H1 (cell line): ENCODE results near the gene GABRG3. TPM values are rescaled to one million over a fixed set of nuclear protein-coding genes. Genes with fewer than 3 reads are reported as not detected.

ENCODE experiments used
- CTCF ChIA-PET: fragments of 300-600 bp; sonication (Branson Sonifier 250); formaldehyde crosslinking; loops from one replicate; lab custom pipeline; 2021; ENCODE audit not compliant: partially characterized antibody; lab: Charles Lee
- POLR2A ChIA-PET: fragments of 300-600 bp; sonication (Branson Sonifier 250); formaldehyde crosslinking; loops from one replicate; lab custom pipeline; 2021; ENCODE audit warnings: inconsistent platforms; ENCODE audit not compliant: partially characterized antibody; lab: Charles Lee
- DNase-seq, 2 experiments: peaks; one replicate each; pipeline versions ENCODE4 v3.0.0 to v3.0.0-alpha.2; 2010 to 2022; ENCODE audit warnings: low spot score in 2 of 2, low read depth in 1 of 2, mixed read lengths in 1 of 2
- FAIRE-seq: peaks from 2 replicates; lab custom pipeline; 2011; peaks lifted over from hg19 to GRCh38; lab: Jason Lieb, UNC
- H2AFZ ChIP-seq: 2 replicates; pipeline ENCODE4 v1.8.1; 2012; ENCODE audit warnings: low read length, inconsistent platforms
- H2AK5ac ChIP-seq: 2 replicates; pipeline ENCODE4 v1.6.1; 2013; ENCODE audit warnings: low read depth, low read length
- H2BK120ac ChIP-seq: replicated peaks from 2 replicates; pipeline ENCODE3; 2013; ENCODE audit warnings: low read depth, low read length, inconsistent platforms
- H2BK12ac ChIP-seq: 2 replicates; pipeline ENCODE4 v1.6.1; 2013; ENCODE audit warnings: low read depth, low read length
- H2BK15ac ChIP-seq: 2 replicates; pipeline ENCODE4 v1.6.1; 2013; ENCODE audit warnings: low read length
- H2BK20ac ChIP-seq: 2 replicates; pipeline ENCODE4 v1.6.1; 2013; ENCODE audit warnings: low read length
- H2BK5ac ChIP-seq: 2 replicates; pipeline ENCODE4 v1.6.1; 2013; ENCODE audit warnings: low read depth, low read length
- H3K14ac ChIP-seq: 2 replicates; pipeline ENCODE4 v1.6.1; 2013; ENCODE audit warnings: inconsistent platforms; ENCODE audit not compliant: insufficient read length
- H3K18ac ChIP-seq: 2 replicates; pipeline ENCODE4 v1.6.1; 2013; ENCODE audit warnings: low read length; ENCODE audit errors: extremely low read depth
- H3K23ac ChIP-seq: 2 replicates; pipeline ENCODE4 v1.6.1; 2013; ENCODE audit warnings: inconsistent platforms; ENCODE audit not compliant: insufficient read length
- H3K23me2 ChIP-seq: 2 replicates; pipeline ENCODE4 v1.6.1; 2013; ENCODE audit warnings: low read depth, low read length
- H3K27ac ChIP-seq: 2 replicates; pipeline ENCODE4 v1.6.1; 2011; ENCODE audit warnings: low read depth, low read length, inconsistent platforms
- H3K27me3 ChIP-seq, 4 experiments: replicated peaks in 1 of 4; 1 replicate in 1 of 4; 2 replicates in 3 of 4; pipeline versions ENCODE4 v1.6.1 to v1.8.1; 2011 to 2013; ENCODE audit warnings: low read length in 3 of 4, mild to moderate bottlenecking in 3 of 4, inconsistent platforms in 2 of 4, mixed read lengths in 2 of 4, moderate library complexity in 1 of 4; ENCODE audit not compliant: control insufficient read depth in 3 of 4, insufficient read depth in 3 of 4; ENCODE audit errors: extremely low read depth in 1 of 4
- H3K36me3 ChIP-seq, 4 experiments: 2 replicates each; pipeline versions ENCODE4 v1.6.1 to v1.8.1; 2011 to 2013; ENCODE audit warnings: mild to moderate bottlenecking in 4 of 4, low read length in 3 of 4, moderate library complexity in 2 of 4, control low read depth in 1 of 4, inconsistent platforms in 1 of 4; ENCODE audit not compliant: insufficient read depth in 4 of 4, control insufficient read depth in 2 of 4
- H3K4ac ChIP-seq: replicated peaks from 2 replicates; pipeline ENCODE3; 2013; ENCODE audit warnings: low read length, low read depth, mixed read lengths, inconsistent platforms; ENCODE audit not compliant: insufficient read length
- H3K4me1 ChIP-seq, 4 experiments: replicated peaks in 1 of 4; 1 replicate in 1 of 4; 2 replicates in 3 of 4; pipeline versions ENCODE4 v1.6.1 to v1.8.1; 2011 to 2013; ENCODE audit warnings: low read length in 3 of 4, inconsistent platforms in 2 of 4, mixed read lengths in 1 of 4; ENCODE audit not compliant: insufficient read depth in 4 of 4, control insufficient read depth in 3 of 4
- H3K4me2 ChIP-seq, 2 experiments: 2 replicates each; pipeline versions ENCODE4 v1.6.1 to v1.8.1; 2011 to 2013; ENCODE audit warnings: low read depth in 2 of 2, low read length in 2 of 2, control low read depth in 1 of 2, inconsistent platforms in 1 of 2, mild to moderate bottlenecking in 1 of 2; ENCODE audit not compliant: insufficient read depth in 1 of 2
- H3K4me3 ChIP-seq, 4 experiments: fragments of 200-600, 300-600 bp in 1 of 4; sonication (generic), shearing (Covaris generic), sonication (Bioruptor Twin) in 1 of 4; 2 replicates each; pipeline versions ENCODE4 v1.5.1 to v1.8.1; 2011 to 2016; ENCODE audit warnings: low read length in 4 of 4, low read depth in 3 of 4, control low read depth in 2 of 4, inconsistent platforms in 2 of 4, mild to moderate bottlenecking in 2 of 4, mixed read lengths in 1 of 4, moderate library complexity in 1 of 4; ENCODE audit not compliant: insufficient read depth in 2 of 4; ENCODE audit errors: extremely low read depth in 1 of 4
- H3K56ac ChIP-seq: replicated peaks from 2 replicates; pipeline ENCODE3; 2013; ENCODE audit warnings: low read depth, mild to moderate bottlenecking, mixed read lengths, low read length, inconsistent platforms; ENCODE audit not compliant: insufficient read length
- H3K79me1 ChIP-seq: 2 replicates; pipeline ENCODE4 v1.6.1; 2013; ENCODE audit warnings: low read depth, low read length, control low read depth
- H3K79me2 ChIP-seq, 2 experiments: 2 replicates each; pipeline versions ENCODE4 v1.6.1 to v1.8.1; 2012 to 2013; ENCODE audit warnings: low read length in 2 of 2, mild to moderate bottlenecking in 2 of 2, inconsistent platforms in 1 of 2; ENCODE audit not compliant: insufficient read depth in 2 of 2, control insufficient read depth in 1 of 2
- H3K9ac ChIP-seq, 4 experiments: replicated peaks in 1 of 4; 1 replicate in 1 of 4; 2 replicates in 3 of 4; pipeline versions ENCODE4 v1.6.1 to v1.8.1; 2011 to 2013; ENCODE audit warnings: low read depth in 3 of 4, low read length in 3 of 4, control low read depth in 2 of 4, mild to moderate bottlenecking in 2 of 4, moderate library complexity in 2 of 4, inconsistent platforms in 1 of 4; ENCODE audit errors: extremely low read depth in 1 of 4
- H3K9me3 ChIP-seq, 2 experiments: 2 replicates each; pipeline versions ENCODE4 v1.6.1 to v1.8.1; 2012 to 2013; ENCODE audit warnings: mild to moderate bottlenecking in 2 of 2, moderate library complexity in 2 of 2, control low read depth in 1 of 2, inconsistent platforms in 1 of 2, low read depth in 1 of 2, low read length in 1 of 2, mixed read lengths in 1 of 2; ENCODE audit not compliant: insufficient read depth in 2 of 2
- H4K20me1 ChIP-seq, 2 experiments: replicated peaks in 1 of 2; 2 replicates each; pipeline versions ENCODE3 to v1.8.1; 2011 to 2013; ENCODE audit warnings: inconsistent platforms in 2 of 2, low read length in 2 of 2, mild to moderate bottlenecking in 1 of 2; ENCODE audit not compliant: insufficient read depth in 2 of 2, control insufficient read depth in 1 of 2
- H4K5ac ChIP-seq: 2 replicates; pipeline ENCODE4 v1.6.1; 2013; ENCODE audit warnings: low read length, low read depth, mixed read lengths, inconsistent platforms; ENCODE audit not compliant: insufficient read length
- H4K8ac ChIP-seq: 2 replicates; pipeline ENCODE4 v1.8.0; 2013; ENCODE audit warnings: mild to moderate bottlenecking, moderate library complexity, low read length, inconsistent platforms; ENCODE audit not compliant: insufficient read depth; ENCODE audit errors: extremely low read depth
- H4K91ac ChIP-seq: replicated peaks from 2 replicates; pipeline ENCODE3; 2013; ENCODE audit warnings: low read length, mixed read lengths, inconsistent platforms; ENCODE audit not compliant: insufficient read length
- POLR2A ChIP-seq, 2 experiments: IDR thresholded peaks; 1 replicate in 1 of 2; 2 replicates in 1 of 2; pipeline ENCODE4 v1.6.1; 2011; ENCODE audit warnings: low read depth in 2 of 2, low read length in 2 of 2, mild to moderate bottlenecking in 2 of 2; ENCODE audit errors: control extremely low read depth in 1 of 2
- POU5F1 ChIP-seq: IDR thresholded peaks from 2 replicates; pipeline ENCODE4 v1.6.1; 2011; ENCODE audit warnings: low read depth, mild to moderate bottlenecking, low read length, moderate library complexity
- RAD21 ChIP-seq, 2 experiments: IDR thresholded peaks in 1 of 2; conservative IDR thresholded peaks in 1 of 2; 2 replicates each; pipeline ENCODE4 v1.6.1; 2011; ENCODE audit warnings: low read depth in 2 of 2, low read length in 2 of 2, improper control_type of control experiment in 1 of 2, inconsistent platforms in 1 of 2, mild to moderate bottlenecking in 1 of 2, moderate library complexity in 1 of 2
- TAF7 ChIP-seq: optimal IDR thresholded peaks from 2 replicates; pipeline ENCODE3; 2011; ENCODE audit warnings: low read depth, mild to moderate bottlenecking, inconsistent platforms, low read length, moderate library complexity, borderline replicate concordance
- WGBS, 2 experiments: shearing (Covaris generic) in 1 of 2; methylation state at CpG; one replicate each; pipeline versions ENCODE4 v1.1.6 to v1.1.7; 2013 to 2015; ENCODE audit warnings: low lambda C conversion rate in 2 of 2, mixed read lengths in 2 of 2, inconsistent platforms in 1 of 2, low coverage in 1 of 2, missing lambda C conversion rate in 1 of 2; ENCODE audit not compliant: insufficient replicate concordance in 2 of 2, insufficient coverage in 1 of 2, insufficient read length in 1 of 2; ENCODE audit errors: extremely low coverage in 1 of 2, missing lambda C conversion rate in 1 of 2; 5-methylcytosine and 5-hydroxymethylcytosine counted together
- polyA plus RNA-seq, 7 experiments: library from polyadenylated mRNA; depleted of rRNA in 3 of 7; stranded (reverse) in 5 of 7; unstranded in 2 of 7; fragments of >200 nt in 5 of 7; fragments of 200-250 nt in 2 of 7; gene quantifications; 1 replicate in 5 of 7; 2 replicates in 1 of 7; 4 replicates in 1 of 7; pipeline versions ENCODE4 v1.2.1 to v1.2.3, GENCODE V29; 2011 to 2013; ENCODE audit warnings: missing spikeins in 2 of 7, mixed read lengths in 2 of 7
- total RNA-seq: library from RNA; stranded (reverse); fragmentation: NEBNext Ultra II Directional; extraction: Animal tissue kit (Norgen Biotek cat#: 25700); gene quantifications from 2 replicates; pipeline ENCODE4 v1.2.1, GENCODE V29; 2021

GABRG3 gene
- total and polyA plus RNA-seq, 2 of the 8 experiments (the other 6 are each of a cell fraction or from before 2014, with no cell fraction given) = 0.17 to 0.80 TPM

DNA sequence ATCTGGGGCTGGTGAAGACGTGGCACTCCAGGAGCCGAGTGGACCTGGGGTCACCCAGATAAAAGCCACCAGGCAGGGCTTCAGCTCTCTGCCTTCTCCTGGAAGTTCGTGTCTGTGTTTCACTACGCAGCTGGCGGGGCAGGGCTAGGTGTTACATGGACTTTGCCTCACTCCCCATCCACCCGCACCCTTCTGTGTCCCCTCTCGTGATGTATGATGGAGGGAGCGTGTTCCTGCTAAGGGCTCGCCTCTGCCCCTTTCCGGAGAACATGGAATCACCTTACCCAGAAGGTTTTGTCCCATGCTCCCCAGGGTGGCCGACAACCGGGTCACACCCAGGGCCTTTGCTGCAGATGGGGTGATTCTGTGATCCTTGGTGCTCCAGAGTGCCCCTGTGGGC is 96.2 kb downstream of the GABRG3 start:
- Histone ChIP-seq H2BK20ac (no peak overlapping the region), H3K36me3 (no peaks in the 10 kb centered on the region), H3K27ac (no peak overlapping the region), H3K23me2 (no peaks in the 10 kb centered on the region), H3K4me1 (peaks cover 0 to 10% (median 6%) of the 10 kb centered on the region in 4 experiments; a peak in 4 of 7 replicates), H3K4me2 (no peak overlapping the region), H3K79me1 (no peaks in the 10 kb centered on the region), H2AK5ac (no peak overlapping the region), H3K14ac (no peak overlapping the region), H4K20me1 (no peaks in the 10 kb centered on the region), H2BK15ac (no peak overlapping the region), H2BK120ac (no peak overlapping the region), H4K91ac (no peak overlapping the region), H2BK12ac (no peak overlapping the region), H3K27me3 (no peaks in the 10 kb centered on the region), H2AFZ (no peak overlapping the region), H3K79me2 (no peaks in the 10 kb centered on the region), H3K9ac (no peak overlapping the region), H3K23ac (no peak overlapping the region), H3K4me3 (no peak overlapping the region), H3K9me3 (peaks cover 7 to 11% of the 10 kb centered on the region in 2 experiments; a peak in 3 of 4 replicates), H2BK5ac (no peak overlapping the region), H3K4ac (no peak overlapping the region), H3K18ac (no peak overlapping the region), H4K8ac (no peak overlapping the region), H4K5ac (no peak overlapping the region), H3K56ac (no peak overlapping the region)
- ChIA-PET POLR2A (interaction anchor here (0.6 kb wide), 1 partner anchor 567 kb away, joined by 3 read pairs; no protein-coding TSS in a partner anchor), CTCF (interaction anchor here (0.7 to 3.2 kb wide), 6 partner anchors 8 to 292 kb away, joined by 3 to 17 read pairs (median 4); no protein-coding TSS in a partner anchor)
- WGBS, 2 experiments = 84% methylated on average over 11 of the region's 12 CpGs; no CpG with 5 or more reads in 1 of the 2 experiments
- FAIRE-seq (no peak), DNase-seq (no peak)
- TF ChIP-seq POU5F1 (no peak), TAF7 (no peak), RAD21 (IDR thresholded peaks at IDR 0.05 in 1 of 2, conservative IDR thresholded peaks at IDR 0.05 in 1 of 2; ENCODE audit: low read depth in 2 of 2, low read length in 2 of 2) (no peak), POLR2A (IDR thresholded peaks at IDR 0.05; ENCODE audit: control extremely low read depth in 1 of 2, low read depth in 2 of 2, low read length in 2 of 2) (no peak)
